RKO (cell line): ENCODE results near the gene ZDHHC13.

ENCODE experiments used
- DNase-seq: peaks from one replicate; pipeline ENCODE4 v3.0.0-alpha.2; 2016; ENCODE audit warnings: low spot score

The ZDHHC13 gene

GRCh38 chr11:19208181-19208580 is 91.2 kb downstream of the ZDHHC13 start:
- DNase-seq: no peak

- no peak for DNase-seq
These were observed 92.1 kb downstream of the ZDHHC13 start for GRCh38 chr11:19208959-19209546.

GRCh38 chr11:19209617-19210370 is 92.8 kb downstream of the ZDHHC13 start:
- no peak for DNase-seq

- DNase-seq: no peak
These were observed 99.1 kb downstream of the ZDHHC13 start for GRCh38 chr11:19216021-19216420.

DNA sequence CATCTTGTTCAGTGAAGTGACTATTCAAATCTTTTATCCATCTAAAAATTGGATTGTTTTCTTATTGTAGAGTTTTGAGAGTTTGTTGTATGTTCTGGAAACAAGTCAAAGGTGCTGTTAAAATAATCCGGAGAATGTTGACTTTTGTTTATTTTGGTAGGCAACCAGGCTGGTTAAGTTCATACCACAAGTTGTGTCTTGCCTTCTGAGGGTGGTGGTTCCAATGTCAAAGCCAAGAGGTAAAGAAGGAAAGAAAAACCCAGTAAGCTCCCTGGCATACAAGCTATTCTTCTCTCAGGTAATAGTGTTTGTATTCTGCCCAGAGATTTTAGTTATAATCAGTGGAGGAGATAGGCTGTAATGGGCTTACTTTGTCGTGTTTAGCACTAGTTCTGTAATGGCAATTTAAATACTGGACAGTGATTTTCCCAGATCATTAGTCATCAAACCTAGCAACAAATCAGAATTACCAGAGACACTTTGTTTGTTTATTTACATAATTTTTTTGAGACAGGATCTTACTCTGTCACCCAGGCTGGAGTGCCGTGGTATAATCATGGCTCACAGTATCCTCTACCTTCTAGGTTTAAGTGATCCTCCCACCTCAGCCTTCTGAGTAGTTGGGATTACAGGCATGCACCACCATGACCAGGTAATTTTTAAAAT is 99.9 kb downstream of the ZDHHC13 start:
- DNase-seq: no peak

DNA sequence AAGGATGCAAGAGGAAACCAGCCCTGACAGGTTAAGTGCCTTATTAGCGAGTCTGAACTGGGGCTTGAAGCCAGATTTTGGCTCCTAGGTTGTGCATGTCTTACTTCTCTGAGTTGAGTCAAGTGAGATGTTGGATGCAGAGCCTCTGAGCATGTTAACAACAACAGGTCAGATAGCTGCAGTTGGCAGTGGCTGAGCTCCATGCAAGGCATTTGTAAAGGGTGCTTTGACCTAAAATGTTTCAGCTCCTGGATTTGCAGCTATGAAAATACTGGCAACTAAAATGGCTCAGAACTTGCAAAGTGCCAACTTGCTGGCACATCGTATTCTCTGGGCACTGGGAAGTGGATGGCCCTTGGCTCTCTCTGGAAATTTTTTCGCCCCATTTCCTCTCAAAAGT is 101.2 kb downstream of the ZDHHC13 start:
- no peak for DNase-seq

DNA sequence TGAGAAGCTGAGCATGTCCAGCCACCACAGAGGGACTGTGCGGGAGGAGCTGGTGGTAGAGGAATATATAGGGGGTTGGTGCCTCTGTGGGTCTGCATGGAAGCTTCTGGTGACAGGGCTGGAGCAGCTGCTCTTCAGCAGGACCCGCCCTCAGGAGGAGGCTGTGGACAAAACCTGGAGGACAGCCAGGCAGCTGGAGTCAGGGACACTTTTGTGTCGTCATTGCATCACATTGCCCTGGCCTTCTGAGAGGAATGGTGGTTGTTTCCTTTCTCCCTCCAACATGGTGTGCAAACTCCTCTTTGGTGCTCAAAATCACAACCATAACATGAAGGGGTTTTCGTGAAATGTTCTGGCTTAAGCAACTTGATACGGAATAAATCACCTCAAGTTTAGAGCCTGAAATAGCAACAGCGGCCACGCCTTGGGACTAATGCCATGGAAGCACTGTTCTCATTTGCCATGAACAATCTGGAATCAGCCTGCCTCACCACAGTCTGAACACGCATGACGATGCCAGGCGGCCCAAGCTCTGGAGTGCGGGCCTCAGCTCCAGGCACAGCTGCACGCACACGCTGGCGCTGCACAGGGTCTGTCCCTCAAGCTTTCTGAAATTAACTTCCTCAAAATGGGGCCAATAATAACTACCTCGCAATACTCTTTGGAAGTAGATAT is 102.0 kb downstream of the ZDHHC13 start:
- DNase-seq: no peak

GRCh38 chr11:19220903-19221724 is 104.1 kb downstream of the ZDHHC13 start:
- no peak for DNase-seq

DNA sequence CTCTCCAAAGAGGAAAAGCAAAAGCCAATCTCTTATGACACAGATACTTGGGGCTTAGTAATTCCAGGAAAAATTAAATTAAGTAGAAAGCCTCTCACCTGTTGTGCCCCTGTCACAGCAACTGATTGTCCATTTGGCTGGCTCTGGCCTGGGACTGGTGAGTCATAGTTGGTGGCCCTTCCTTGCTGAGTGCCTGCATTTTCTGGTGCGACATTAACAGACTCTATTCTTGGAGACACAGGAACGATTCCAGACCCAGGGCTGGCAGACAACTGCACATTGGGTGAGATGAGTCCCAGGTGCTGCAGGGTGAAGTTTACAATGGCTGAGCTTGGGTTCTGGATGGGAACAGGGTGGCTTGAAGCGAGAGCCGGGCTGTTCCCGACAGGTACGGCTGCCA is 108.2 kb downstream of the ZDHHC13 start:
- DNase-seq: no peak

GRCh38 chr11:19225581-19225980 is 108.6 kb downstream of the ZDHHC13 start:
- no peak for DNase-seq
